ENCODE data around the gene ZNF569. TPM values are rescaled to one million over a fixed set of nuclear protein-coding genes. Genes with fewer than 3 reads are reported as not detected.

The ZNF569 gene
- total and polyA plus RNA-seq, 2 of the 8 experiments (the other 6 are each of a cell fraction or from before 2014, with no cell fraction given): 2.4 to 10.5 TPM

- POLR2A ChIA-PET (ENCODE audit: partially characterized antibody): no interaction called here
- Histone ChIP-seq H3K14ac (ENCODE audit: insufficient read length) (no peak overlapping the region), H2BK5ac (ENCODE audit: low read depth, low read length) (no peak overlapping the region), H2BK120ac (replicated peaks; ENCODE audit: low read depth, low read length) (no peak overlapping the region), H2BK15ac (ENCODE audit: low read length) (no peak overlapping the region), H3K27ac (ENCODE audit: low read depth, low read length) (no peak overlapping the region), H3K56ac (replicated peaks; ENCODE audit: insufficient read length, low read depth, low read length) (no peak overlapping the region), H2AFZ (ENCODE audit: low read length) (no peak overlapping the region), H3K79me2 (ENCODE audit: control insufficient read depth in 1 of 2, insufficient read depth in 2 of 2, low read length in 2 of 2) (no peaks in the 10 kb centered on the region), H2AK5ac (ENCODE audit: low read depth, low read length) (no peak overlapping the region), H3K4me1 (replicated peaks in 1 of 4; ENCODE audit: control insufficient read depth in 3 of 4, insufficient read depth in 4 of 4, low read length in 3 of 4) (peaks cover 0 to 5% (median under 1%) of the 10 kb centered on the region in 4 experiments; a peak in 1 of 7 replicates), H4K5ac (ENCODE audit: insufficient read length, low read depth, low read length) (no peak overlapping the region), H3K4ac (replicated peaks; ENCODE audit: insufficient read length, low read depth, low read length) (no peak overlapping the region), H3K23me2 (ENCODE audit: low read depth, low read length) (peaks cover 10% of the 10 kb centered on the region), H3K23ac (ENCODE audit: insufficient read length) (no peak overlapping the region), H2BK12ac (ENCODE audit: low read depth, low read length) (no peak overlapping the region), H3K79me1 (ENCODE audit: low read depth, low read length) (no peaks in the 10 kb centered on the region), H3K27me3 (replicated peaks in 1 of 4; ENCODE audit: control insufficient read depth in 3 of 4, extremely low read depth in 1 of 4, insufficient read depth in 3 of 4, low read length in 3 of 4) (no peaks in the 10 kb centered on the region), H3K36me3 (ENCODE audit: control insufficient read depth in 2 of 4, insufficient read depth in 4 of 4, low read length in 3 of 4) (no peaks in the 10 kb centered on the region), H3K9me3 (ENCODE audit: insufficient read depth in 2 of 2, low read depth in 1 of 2, low read length in 1 of 2) (peaks cover 2 to 6% of the 10 kb centered on the region in 2 experiments), H3K9ac (replicated peaks in 1 of 4; ENCODE audit: extremely low read depth in 1 of 4, low read depth in 3 of 4, low read length in 3 of 4) (no peak overlapping the region), H3K18ac (ENCODE audit: extremely low read depth, low read length) (no peak overlapping the region), H2BK20ac (ENCODE audit: low read length) (no peak overlapping the region), H3K4me3 (ENCODE audit: extremely low read depth in 1 of 4, insufficient read depth in 2 of 4, low read depth in 3 of 4, low read length in 4 of 4) (peak overlapping the region in 2 of 4 experiments; percentile 95; a peak in 3 of 8 replicates), H4K20me1 (replicated peaks in 1 of 2; ENCODE audit: control insufficient read depth in 1 of 2, insufficient read depth in 2 of 2, low read length in 2 of 2) (no peaks in the 10 kb centered on the region), H3K4me2 (ENCODE audit: insufficient read depth in 1 of 2, low read depth in 2 of 2, low read length in 2 of 2) (peak overlapping the region; percentile 92 to 95; a peak in 3 of 4 replicates), H4K91ac (replicated peaks; ENCODE audit: insufficient read length, low read length) (no peak overlapping the region), H4K8ac (ENCODE audit: extremely low read depth, insufficient read depth, low read length) (no peak overlapping the region)
- 93% methylated on average over 4 of the region's 4 CpGs; no CpG with 5 or more reads in 1 of the 2 experiments for WGBS, 2 experiments (ENCODE audit: extremely low coverage in 1 of 2, insufficient coverage in 1 of 2, insufficient read length in 1 of 2, insufficient replicate concordance in 2 of 2, low coverage in 1 of 2, low lambda C conversion rate in 2 of 2, missing lambda C conversion rate in 1 of 2)
- no peak for DNase-seq (ENCODE audit: low read depth in 1 of 2, low spot score in 2 of 2)
- CTCF ChIA-PET (ENCODE audit: partially characterized antibody): no interaction called here
- FAIRE-seq: no peak
- TF ChIP-seq JUN (IDR thresholded peaks at IDR 0.05; ENCODE audit: low read depth, low read length): no peak
- TF ChIP-seq BRCA1 (IDR thresholded peaks at IDR 0.05; ENCODE audit: low read depth, low read length): no peak
- TF ChIP-seq SRF (IDR thresholded peaks at IDR 0.05; ENCODE audit: low read depth, low read length): no peak
- no peak for TF ChIP-seq POLR2AphosphoS5 (IDR thresholded peaks at IDR 0.05; ENCODE audit: low read depth, low read length)
- no peak for TF ChIP-seq KDM4A (IDR thresholded peaks at IDR 0.05; ENCODE audit: low read depth, low read length, severe bottlenecking)
- no peak for TF ChIP-seq TAF7 (optimal IDR thresholded peaks at IDR 0.05; ENCODE audit: borderline replicate concordance, low read depth, low read length)
- no peak for TF ChIP-seq EP300 (IDR thresholded peaks at IDR 0.05; ENCODE audit: borderline replicate concordance in 1 of 2, low read depth in 2 of 2, low read length in 2 of 2)
- TF ChIP-seq CHD1 (IDR thresholded peaks at IDR 0.05; ENCODE audit: low read depth, low read length): no peak
- no peak for TF ChIP-seq GTF2F1 (IDR thresholded peaks at IDR 0.05; ENCODE audit: borderline replicate concordance, low read depth, low read length)
- TF ChIP-seq MAFK (IDR thresholded peaks at IDR 0.05; ENCODE audit: low read depth, low read length): no peak
- TF ChIP-seq EGR1 (IDR thresholded peaks at IDR 0.05; ENCODE audit: borderline replicate concordance, low read depth, low read length): no peak
- no peak for TF ChIP-seq SIX5 (IDR thresholded peaks at IDR 0.05; ENCODE audit: low read depth, low read length)
- TF ChIP-seq RNF2 (IDR thresholded peaks at IDR 0.05; ENCODE audit: borderline replicate concordance, low read depth, low read length, missing control alignments, poor library complexity, severe bottlenecking): no peak
- TF ChIP-seq KDM5A (IDR thresholded peaks at IDR 0.05; ENCODE audit: low read length): no peak
Measured at GRCh38 chr19:37470216-37470615, 3.0 kb upstream of the ZNF569 start.

Measured in H1 (cell line).